Fibroblast of mammary gland (primary cell): ENCODE measurements around the gene KPRP.
A peak's percentile ranks its signal among the peaks of the same experiment; 100 is the strongest.

Experiments
- DNase-seq: peaks from one replicate; pipeline ENCODE4 v3.0.0-alpha.2; 2010; ENCODE audit warnings: low read depth
- H3K4me3 ChIP-seq: 2 replicates; pipeline ENCODE4 v1.5.1; 2011; ENCODE audit warnings: low read depth, mild to moderate bottlenecking, low read length, moderate library complexity; ENCODE audit not compliant: control insufficient read depth
- TF ChIP-seq, protein P1 (sequence below): conservative IDR thresholded peaks from 2 replicates; pipeline ENCODE4 v1.5.1; 2011; ENCODE audit warnings: low read depth, low read length, inconsistent platforms; ENCODE audit not compliant: control insufficient read depth, insufficient read depth

The KPRP gene

DNA sequence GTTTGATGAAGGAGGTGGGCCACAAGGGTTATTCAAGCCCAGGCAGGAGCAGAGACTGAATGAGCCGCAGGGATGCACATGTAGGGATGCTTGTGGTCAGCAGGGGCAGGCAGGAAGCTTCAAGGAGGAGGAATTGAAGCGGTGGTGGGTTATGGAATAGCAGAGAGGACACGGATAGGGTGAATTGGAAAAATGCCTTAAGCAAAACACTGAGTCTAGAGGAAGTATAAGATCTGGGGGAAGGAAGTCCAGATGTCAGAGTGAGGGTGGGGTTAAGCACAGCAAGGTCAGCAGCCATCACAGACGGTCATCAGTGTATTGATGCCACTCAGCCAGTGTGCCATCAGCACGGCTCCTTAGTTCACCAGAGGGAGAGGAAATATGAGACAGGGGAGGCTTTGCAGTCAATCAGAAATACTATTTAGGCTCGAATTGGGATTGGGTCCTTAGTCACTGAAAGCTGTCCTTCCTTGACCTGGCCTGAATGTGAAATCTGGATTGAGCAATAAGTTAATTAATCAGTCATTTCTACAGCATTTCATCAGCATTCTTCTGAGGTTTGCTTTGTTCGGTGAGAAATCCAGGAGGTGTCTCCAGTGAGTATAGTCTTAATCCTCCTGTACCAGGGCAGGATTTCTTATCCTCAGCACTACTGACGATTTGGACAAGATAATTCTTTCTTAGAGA, 11.2 kb downstream of the KPRP start:
- H3K4me3 ChIP-seq: no peak overlapping the region
- TF ChIP-seq, protein P1, sequence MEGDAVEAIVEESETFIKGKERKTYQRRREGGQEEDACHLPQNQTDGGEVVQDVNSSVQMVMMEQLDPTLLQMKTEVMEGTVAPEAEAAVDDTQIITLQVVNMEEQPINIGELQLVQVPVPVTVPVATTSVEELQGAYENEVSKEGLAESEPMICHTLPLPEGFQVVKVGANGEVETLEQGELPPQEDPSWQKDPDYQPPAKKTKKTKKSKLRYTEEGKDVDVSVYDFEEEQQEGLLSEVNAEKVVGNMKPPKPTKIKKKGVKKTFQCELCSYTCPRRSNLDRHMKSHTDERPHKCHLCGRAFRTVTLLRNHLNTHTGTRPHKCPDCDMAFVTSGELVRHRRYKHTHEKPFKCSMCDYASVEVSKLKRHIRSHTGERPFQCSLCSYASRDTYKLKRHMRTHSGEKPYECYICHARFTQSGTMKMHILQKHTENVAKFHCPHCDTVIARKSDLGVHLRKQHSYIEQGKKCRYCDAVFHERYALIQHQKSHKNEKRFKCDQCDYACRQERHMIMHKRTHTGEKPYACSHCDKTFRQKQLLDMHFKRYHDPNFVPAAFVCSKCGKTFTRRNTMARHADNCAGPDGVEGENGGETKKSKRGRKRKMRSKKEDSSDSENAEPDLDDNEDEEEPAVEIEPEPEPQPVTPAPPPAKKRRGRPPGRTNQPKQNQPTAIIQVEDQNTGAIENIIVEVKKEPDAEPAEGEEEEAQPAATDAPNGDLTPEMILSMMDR: peak; percentile 8
- peak; percentile 88 for DNase-seq

DNA sequence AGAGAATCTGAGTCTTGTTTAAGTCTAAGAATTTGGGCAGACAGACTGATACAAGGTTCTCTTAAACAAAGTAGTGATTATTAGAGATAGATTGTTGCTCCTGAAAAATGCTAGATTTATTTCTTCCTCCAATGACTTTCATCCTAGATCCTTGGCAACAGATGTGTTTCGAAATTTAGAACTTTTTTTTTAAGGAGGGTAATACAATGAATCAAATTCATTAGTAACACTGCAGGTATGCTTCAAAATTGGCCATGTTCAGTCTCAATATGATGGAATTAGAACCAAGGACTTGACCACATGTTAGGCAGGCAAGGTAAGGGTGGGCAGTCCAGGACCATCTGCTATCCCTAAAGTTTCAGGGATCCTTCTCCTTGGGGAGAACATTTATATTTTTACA, 12.6 kb downstream of the KPRP start:
- no peak overlapping the region for H3K4me3 ChIP-seq
- TF ChIP-seq, protein P1: no peak
- DNase-seq: peak; percentile 38

DNA sequence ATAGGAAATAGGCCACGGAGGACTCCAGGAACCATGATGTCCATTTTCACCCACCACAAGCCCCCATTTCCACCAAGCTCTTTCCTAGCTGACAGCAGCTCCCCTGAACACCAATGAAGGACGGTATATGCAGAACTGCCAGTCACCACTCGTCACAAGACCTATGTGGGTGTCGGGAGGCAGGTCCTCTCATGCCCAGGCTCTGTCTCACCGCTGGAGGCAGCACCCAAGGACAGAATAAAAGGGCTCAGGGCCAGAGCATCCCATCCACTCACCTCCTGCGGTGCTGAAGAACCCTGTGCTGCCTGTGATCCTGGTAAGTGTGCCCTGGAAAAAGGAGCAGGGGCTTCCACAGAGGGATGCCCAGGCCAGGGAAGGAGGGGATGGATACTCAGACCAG, 17.1 kb downstream of the KPRP start, which contains the start of gene LCE1F:
Gene LCE1F (plus strand): TSS at position 266 of the 400 bp plus-strand sequence. CDS start 1,232 bp downstream, outside the sequence.
- DNase-seq: no peak
- TF ChIP-seq, protein P1: no peak
- H3K4me3 ChIP-seq: no peak within 1 kb of the TSS

DNA sequence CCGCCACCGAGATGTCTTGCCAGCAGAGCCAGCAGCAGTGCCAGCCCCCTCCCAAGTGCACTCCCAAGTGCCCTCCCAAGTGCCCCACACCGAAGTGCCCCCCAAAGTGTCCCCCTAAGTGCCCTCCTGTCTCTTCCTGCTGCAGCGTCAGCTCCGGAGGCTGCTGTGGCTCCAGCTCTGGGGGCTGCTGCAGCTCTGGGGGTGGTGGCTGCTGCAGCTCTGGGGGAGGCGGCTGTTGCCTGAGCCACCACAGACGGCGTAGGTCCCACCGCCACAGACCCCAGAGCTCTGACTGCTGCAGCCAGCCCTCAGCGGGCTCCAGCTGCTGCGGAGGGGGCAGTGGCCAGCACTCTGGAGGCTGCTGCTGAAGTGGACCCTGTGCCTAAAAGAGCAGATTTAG, 18.5 kb downstream of the KPRP start:
- DNase-seq: no peak
- TF ChIP-seq, protein P1: no peak
- H3K4me3 ChIP-seq: no peak overlapping the region

GRCh38 chr1:152777510-152778137, 19.8 kb downstream of the KPRP start:
- TF ChIP-seq, protein P1: peak; percentile 40
- H3K4me3 ChIP-seq: no peak overlapping the region
- DNase-seq: peak; percentile 32

DNA sequence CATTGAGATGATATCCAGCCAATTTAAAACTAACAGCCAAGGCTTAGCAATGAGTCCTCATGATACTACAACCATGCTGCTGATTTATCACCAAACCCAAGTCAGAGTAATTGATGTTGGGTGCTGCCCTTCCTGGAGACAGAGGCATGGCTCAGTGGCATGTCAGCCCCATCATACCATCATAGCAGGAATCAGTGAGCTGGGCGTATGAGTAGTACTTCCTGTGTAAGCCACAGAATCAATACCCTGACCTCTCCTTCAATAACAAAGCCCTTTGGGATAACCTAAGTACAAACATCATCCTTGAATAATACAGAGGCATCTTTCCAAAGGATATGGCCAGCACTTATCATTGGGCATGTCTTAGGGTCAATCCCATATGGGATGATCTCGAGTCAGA, 25.3 kb downstream of the KPRP start:
- TF ChIP-seq, protein P1: no peak
- DNase-seq: peak; percentile 15

More for the DNA sequence above, 25.3 kb downstream of the KPRP start:
- H3K4me3 ChIP-seq: no peak overlapping the region
